Transverse colon (tissue), 4 donors: ENCODE measurements around the gene DNAI1. TPM values are rescaled to one million over a fixed set of nuclear protein-coding genes. Genes with fewer than 3 reads are reported as not detected.
A peak's percentile ranks its signal among the peaks of the same experiment; 100 is the strongest.

Experiments
- DNase-seq: peaks from one replicate; pipeline ENCODE4 v3.0.0-alpha.2; 2019
- H3K27ac ChIP-seq, 4 donors: fragments of 200-600 bp; sonication (generic); 2 replicates each; pipeline ENCODE4 v1.5.1; 2016 to 2018; ENCODE audit warnings: inconsistent platforms in 4 of 4
- H3K27me3 ChIP-seq: fragments of 200-600 bp; sonication (generic); 2 replicates; pipeline ENCODE4 v1.5.1; 2017; ENCODE audit warnings: inconsistent platforms
- H3K36me3 ChIP-seq, 4 donors: fragments of 200-600 bp; sonication (generic); 2 replicates each; pipeline ENCODE4 v1.5.1; 2017 to 2019; ENCODE audit warnings: inconsistent platforms in 4 of 4
- H3K4me1 ChIP-seq, 4 donors: fragments of 200-600 bp; sonication (generic); 2 replicates each; pipeline ENCODE4 v1.5.1; 2017 to 2020; ENCODE audit warnings: inconsistent platforms in 4 of 4
- H3K4me3 ChIP-seq, 4 donors: fragments of 200-600 bp; sonication (generic); 1 replicate in 1 of 4; 2 replicates in 3 of 4; pipeline versions ENCODE4 v1.5.1 to v1.6.1; 2017 to 2019; ENCODE audit warnings: inconsistent platforms in 4 of 4
- H3K9me3 ChIP-seq, 2 donors: fragments of 200-600 bp; sonication (generic); 2 replicates each; pipeline ENCODE4 v1.5.1; 2017 to 2019; ENCODE audit warnings: inconsistent platforms in 2 of 2
- EP300 ChIP-seq: sonication (generic); formaldehyde crosslinking; IDR thresholded peaks from one replicate; pipeline ENCODE4 v1.6.1; 2017; ENCODE audit warnings: antibody characterized with exemption, low read depth
- POLR2A ChIP-seq: fragments of 450-650 bp; IDR thresholded peaks from one replicate; pipeline ENCODE4 v1.6.1; 2016; ENCODE audit warnings: antibody characterized with exemption, mild to moderate bottlenecking, moderate library complexity
- POLR2AphosphoS5 ChIP-seq, 3 donors: sonication (generic); formaldehyde crosslinking; IDR thresholded peaks; one replicate each; pipeline ENCODE4 v1.6.1; 2016; ENCODE audit warnings: antibody characterized with exemption in 3 of 3
- WGBS, 2 donors: methylation state at CpG; one replicate each; pipeline ENCODE4 v1.1.5; 2018; ENCODE audit warnings: low coverage in 1 of 2; 5-methylcytosine and 5-hydroxymethylcytosine counted together
- in situ Hi-C, 4 donors: fragments of 200-750 bp; cut with MboI; loops; one replicate each; pipeline versions ENCODE4 v1.15.0 to v1.15.1; 2017; ENCODE audit warnings: low sequenced_read_pairs in 3 of 4, low pct_ligation_motif_present in 1 of 4, low pct_unique_long_range_greater_than_20kb in 1 of 4
- intact Hi-C: fragments of 100-400 bp; cut with DNase I; formaldehyde crosslinking; loops from one replicate; pipeline ENCODE4 v1.15.1; 2023; ENCODE audit warnings: low total_unique reads
- total RNA-seq, 4 donors: library from RNA; depleted of rRNA; stranded (reverse); fragments of >200 nt; gene quantifications; one replicate each; pipeline ENCODE4 v1.1.0, GENCODE V29; 2016
- TF ChIP-seq, protein P1 (sequence below), 5 experiments: fragments of 200-600 bp in 3 of 5; fragments of 450-650 bp in 2 of 5; sonication (generic) in 3 of 5; IDR thresholded peaks; 1 replicate in 2 of 5; 2 replicates in 3 of 5; pipeline ENCODE4 v1.5.1; 2016 to 2017; ENCODE audit warnings: antibody characterized with exemption in 5 of 5, inconsistent platforms in 3 of 5, mild to moderate bottlenecking in 2 of 5, moderate library complexity in 1 of 5

The DNAI1 gene
- total RNA-seq, 4 donors from 2014 or later, result not detected

GRCh38 chr9:34501889-34502425, 43.4 kb downstream of the DNAI1 start:
- in situ Hi-C loops, result loop anchor here in 1 of 4 donors (5.0 kb wide), 1 partner anchor 65 kb away; no protein-coding TSS in a partner anchor
- Histone ChIP-seq H3K4me3 (no peak overlapping the region), H3K27me3 (no peaks in the 10 kb centered on the region), H3K4me1 (peaks cover 0 to 11% (median 4%) of the 10 kb centered on the region in 4 donors), H3K36me3 (no peaks in the 10 kb centered on the region), H3K27ac (peak overlapping the region in 1 of 4 donors; percentile 1), H3K9me3 (no peaks in the 10 kb centered on the region)
- WGBS, 2 donors, result 36% methylated on average over 5 of the region's 5 CpGs; no CpG with 5 or more reads in 1 of the 2 donors
- TF ChIP-seq POLR2A (no peak), POLR2AphosphoS5 (IDR thresholded peaks at IDR 0.05) (peak in 2 of 3 donors; percentile 36 to 46), EP300 (no peak)
- TF ChIP-seq, protein P1, sequence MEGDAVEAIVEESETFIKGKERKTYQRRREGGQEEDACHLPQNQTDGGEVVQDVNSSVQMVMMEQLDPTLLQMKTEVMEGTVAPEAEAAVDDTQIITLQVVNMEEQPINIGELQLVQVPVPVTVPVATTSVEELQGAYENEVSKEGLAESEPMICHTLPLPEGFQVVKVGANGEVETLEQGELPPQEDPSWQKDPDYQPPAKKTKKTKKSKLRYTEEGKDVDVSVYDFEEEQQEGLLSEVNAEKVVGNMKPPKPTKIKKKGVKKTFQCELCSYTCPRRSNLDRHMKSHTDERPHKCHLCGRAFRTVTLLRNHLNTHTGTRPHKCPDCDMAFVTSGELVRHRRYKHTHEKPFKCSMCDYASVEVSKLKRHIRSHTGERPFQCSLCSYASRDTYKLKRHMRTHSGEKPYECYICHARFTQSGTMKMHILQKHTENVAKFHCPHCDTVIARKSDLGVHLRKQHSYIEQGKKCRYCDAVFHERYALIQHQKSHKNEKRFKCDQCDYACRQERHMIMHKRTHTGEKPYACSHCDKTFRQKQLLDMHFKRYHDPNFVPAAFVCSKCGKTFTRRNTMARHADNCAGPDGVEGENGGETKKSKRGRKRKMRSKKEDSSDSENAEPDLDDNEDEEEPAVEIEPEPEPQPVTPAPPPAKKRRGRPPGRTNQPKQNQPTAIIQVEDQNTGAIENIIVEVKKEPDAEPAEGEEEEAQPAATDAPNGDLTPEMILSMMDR (IDR thresholded peaks at IDR 0.05), result no peak
- intact Hi-C loops, result loop anchor here (5.0 to 10.0 kb wide), 2 partner anchors 83 to 100 kb away; partner anchors contain the start of gene CNTFR
- peak; percentile 24 for DNase-seq

DNA sequence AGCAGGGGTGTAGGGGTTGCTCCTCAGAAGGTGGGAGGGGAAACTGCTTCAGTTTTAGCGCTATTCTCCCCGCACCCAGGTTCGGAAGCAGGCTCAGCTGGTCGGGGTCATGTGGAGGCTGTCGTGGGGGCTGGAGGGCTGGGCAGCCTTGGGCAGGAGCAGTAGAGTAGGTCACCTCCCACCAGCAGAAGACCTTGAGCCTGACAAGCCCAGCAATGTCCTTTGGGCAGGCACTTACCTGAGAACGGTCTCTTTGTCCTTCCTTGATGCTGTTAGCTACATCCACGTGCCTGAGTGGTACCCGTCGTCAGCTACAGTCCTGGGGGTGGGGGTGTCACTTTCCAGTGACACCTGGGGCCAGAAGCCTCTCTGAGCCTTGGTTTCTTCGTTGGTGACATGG, 43.9 kb downstream of the DNAI1 start:
- in situ Hi-C loops (loop anchor here in 1 of 4 donors (5.0 kb wide), 1 partner anchor 65 kb away; no protein-coding TSS in a partner anchor), intact Hi-C loops (loop anchor here (5.0 to 10.0 kb wide), 2 partner anchors 82 to 100 kb away; partner anchors contain the start of gene CNTFR)
- Histone ChIP-seq H3K36me3 (no peaks in the 10 kb centered on the region), H3K9me3 (no peaks in the 10 kb centered on the region), H3K4me1 (peaks cover 0 to 11% (median 4%) of the 10 kb centered on the region in 4 donors), H3K4me3 (no peak overlapping the region), H3K27me3 (no peaks in the 10 kb centered on the region), H3K27ac (peak overlapping the region in 1 of 4 donors; percentile 1)
- 74% methylated on average over 10 of the region's 10 CpGs; no CpG with 5 or more reads in 1 of the 2 donors for WGBS, 2 donors
- DNase-seq, result no peak
- TF ChIP-seq, protein P1 (IDR thresholded peaks at IDR 0.05), result no peak
- no peak for TF ChIP-seq POLR2AphosphoS5 (IDR thresholded peaks at IDR 0.05)
- TF ChIP-seq EP300, result no peak
- TF ChIP-seq POLR2A, result no peak

GRCh38 chr9:34502891-34503290, 44.3 kb downstream of the DNAI1 start:
- Histone ChIP-seq H3K27me3 (no peaks in the 10 kb centered on the region), H3K9me3 (no peaks in the 10 kb centered on the region), H3K4me1 (peaks cover 0 to 11% (median 4%) of the 10 kb centered on the region in 4 donors), H3K27ac (no peak overlapping the region), H3K36me3 (no peaks in the 10 kb centered on the region), H3K4me3 (no peak overlapping the region)
- intact Hi-C loops, result loop anchor here (5.0 to 10.0 kb wide), 2 partner anchors 82 to 101 kb away; partner anchors contain the start of gene CNTFR
- no peak for TF ChIP-seq POLR2A
- TF ChIP-seq, protein P1 (IDR thresholded peaks at IDR 0.05), result no peak
- no peak for TF ChIP-seq POLR2AphosphoS5 (IDR thresholded peaks at IDR 0.05)
- no peak for TF ChIP-seq EP300
- in situ Hi-C loops, result loop anchor here in 1 of 4 donors (5.0 kb wide), 1 partner anchor 66 kb away; no protein-coding TSS in a partner anchor
- WGBS, 2 donors, result 79% methylated on average over 6 of the region's 6 CpGs; no CpG with 5 or more reads in 1 of the 2 donors
- no peak for DNase-seq

DNA sequence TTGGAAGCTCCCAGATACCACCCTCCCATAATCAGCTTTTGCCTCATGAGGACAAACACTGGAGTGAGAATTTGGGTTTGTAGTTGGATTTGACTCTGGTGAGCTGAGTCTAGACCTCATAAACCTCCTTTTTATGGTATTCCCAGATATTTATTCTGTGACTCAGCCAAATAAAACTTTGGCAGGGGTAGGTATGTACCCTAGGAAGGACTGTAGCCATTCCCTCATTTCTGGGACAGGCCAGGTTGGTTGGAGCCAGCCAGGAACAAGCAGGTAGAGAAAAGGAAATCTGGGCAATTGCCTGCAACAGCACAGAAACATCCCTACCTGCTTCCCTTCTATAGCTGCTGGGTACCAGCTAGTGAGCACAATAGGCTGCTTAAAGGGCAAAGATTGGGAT, 44.8 kb downstream of the DNAI1 start:
- Histone ChIP-seq H3K27me3 (no peaks in the 10 kb centered on the region), H3K36me3 (no peaks in the 10 kb centered on the region), H3K4me1 (peaks cover 0 to 11% (median 4%) of the 10 kb centered on the region in 4 donors), H3K27ac (no peak overlapping the region), H3K4me3 (no peak overlapping the region), H3K9me3 (no peaks in the 10 kb centered on the region)
- in situ Hi-C loops, result loop anchor here in 1 of 4 donors (5.0 kb wide), 1 partner anchor 66 kb away; no protein-coding TSS in a partner anchor
- TF ChIP-seq, protein P1 (IDR thresholded peaks at IDR 0.05), result no peak
- TF ChIP-seq POLR2AphosphoS5 (IDR thresholded peaks at IDR 0.05) (no peak), EP300 (no peak), POLR2A (no peak)
- intact Hi-C loops, result loop anchor here (5.0 to 10.0 kb wide), 2 partner anchors 81 to 101 kb away; partner anchors contain the start of gene CNTFR
- no peak for DNase-seq
